ENCODE results near the gene RIT2.

The RIT2 gene

GRCh38 chr18:42850174-42851083 lies 265.1 kb downstream of the RIT2 start (continued):
- TF ChIP-seq ZNF169 (tag by site-specific recombination; IDR thresholded peaks at IDR 0.05), result no peak
- no peak for TF ChIP-seq CTCF (tag by site-specific recombination; IDR thresholded peaks at IDR 0.05)
- TF ChIP-seq MEIS1 (CRISPR knock-in tag; IDR thresholded peaks at IDR 0.05; ENCODE audit: borderline replicate concordance), result no peak
- TF ChIP-seq ZBTB48 (tag by site-specific recombination; IDR thresholded peaks at IDR 0.05), result no peak
- peak; percentile 95 for TF ChIP-seq WT1 (tag by site-specific recombination; IDR thresholded peaks at IDR 0.05)
- TF ChIP-seq ZNF555 (tag by site-specific recombination; conservative IDR thresholded peaks at IDR 0.05), result no peak
- TF ChIP-seq ZNF596 (tag by site-specific recombination; IDR thresholded peaks at IDR 0.05), result peak; percentile 68
- no peak for TF ChIP-seq ZNF266 (tag by site-specific recombination; IDR thresholded peaks at IDR 0.05; ENCODE audit: low read depth)
- no peak for TF ChIP-seq ZNF132 (tag by site-specific recombination; IDR thresholded peaks at IDR 0.05; ENCODE audit: borderline replicate concordance)
- TF ChIP-seq KLF10 (tag by site-specific recombination; IDR thresholded peaks at IDR 0.05), result peak; percentile 69
- no peak for TF ChIP-seq ZNF280C (tag by site-specific recombination; IDR thresholded peaks at IDR 0.05)
- no peak for TF ChIP-seq ZNF112 (tag by site-specific recombination; IDR thresholded peaks at IDR 0.05)
- TF ChIP-seq ZNF785 (tag by site-specific recombination; IDR thresholded peaks at IDR 0.05), result no peak
- TF ChIP-seq ZNF639 (tag by site-specific recombination; IDR thresholded peaks at IDR 0.05), result peak; percentile 76
- TF ChIP-seq ZNF292 (tag by site-specific recombination; IDR thresholded peaks at IDR 0.05; ENCODE audit: borderline replicate concordance, low read depth), result no peak
- no peak for TF ChIP-seq ZNF280D (tag by site-specific recombination; IDR thresholded peaks at IDR 0.05)
- TF ChIP-seq ZNF654 (tag by site-specific recombination; IDR thresholded peaks at IDR 0.05; ENCODE audit: low read depth), result no peak; the same call in 1 of the 2 replicates
- TF ChIP-seq ZFP37 (tag by site-specific recombination; IDR thresholded peaks at IDR 0.05), result no peak
- TF ChIP-seq ZBTB17 (tag by site-specific recombination; IDR thresholded peaks at IDR 0.05), result peak; percentile 61
- TF ChIP-seq ZSCAN18 (tag by site-specific recombination; IDR thresholded peaks at IDR 0.05), result no peak
- no peak for TF ChIP-seq ZNF701 (tag by site-specific recombination; IDR thresholded peaks at IDR 0.05)
- no peak for TF ChIP-seq ZNF335 (tag by site-specific recombination; conservative IDR thresholded peaks at IDR 0.05)
- TF ChIP-seq ZNF184 (tag by site-specific recombination; IDR thresholded peaks at IDR 0.05), result no peak
- TF ChIP-seq ZIC2 (tag by site-specific recombination; IDR thresholded peaks at IDR 0.05), result no peak
- no peak for TF ChIP-seq ZNF341 (tag by site-specific recombination; IDR thresholded peaks at IDR 0.05; ENCODE audit: low read depth)
